GM12878 (cell line): ENCODE measurements around the gene DBN1. TPM values are rescaled to one million over a fixed set of nuclear protein-coding genes. Genes with fewer than 3 reads are reported as not detected.

ENCODE experiments used
- ATAC-seq: fragments of 200-7000 bp; cut with Tn5 transposase; 3 replicates; pipeline ENCODE4 v1.9.1; 2020; ENCODE audit warnings: mild to moderate bottlenecking, moderate library complexity
- BruUV-seq: library from RNA; stranded (reverse); fragments of 400-500 nt; replicated peaks from 2 replicates; lab custom pipeline; 2021; lab: Mats Ljungman, UMichigan
- CTCF ChIA-PET: fragments of 300-600 bp; sonication (Branson Sonifier 250); formaldehyde crosslinking; extraction: SDS; loops from one replicate; lab custom pipeline; 2021; ENCODE audit warnings: inconsistent platforms; lab: Yijun Ruan, JAX
- POLR2A ChIA-PET: fragments of 350-600 bp; formaldehyde crosslinking; extraction: SDS; loops from one replicate; lab custom pipeline; 2021; ENCODE audit warnings: inconsistent platforms; lab: Charles Lee
- RAD21 ChIA-PET: fragments of 300-600 bp; sonication (Branson Sonifier 250); formaldehyde crosslinking; loops from one replicate; lab custom pipeline; 2023; ENCODE audit warnings: antibody characterized with exemption; ENCODE audit not compliant: unreplicated experiment; lab: Charles Lee
- SMC1A ChIA-PET: fragments of 300-600 bp; sonication (Branson Sonifier 250); formaldehyde crosslinking; loops from one replicate; lab custom pipeline; 2023; ENCODE audit not compliant: unreplicated experiment, uncharacterized antibody; lab: Charles Lee
- DNase-seq: peaks from one replicate; pipeline ENCODE4 v3.0.0-alpha.2; 2011; ENCODE audit warnings: low read depth, low spot score
- FAIRE-seq: peaks from 3 replicates; lab custom pipeline; 2011; peaks lifted over from hg19 to GRCh38; lab: Jason Lieb, UNC
- H2AFZ ChIP-seq: 2 replicates; pipeline ENCODE4 v1.6.0; 2011; ENCODE audit warnings: low read depth, low read length, control low read depth; ENCODE audit not compliant: control insufficient read depth
- H3K27ac ChIP-seq: 2 replicates; pipeline ENCODE4 v1.5.1; 2011; ENCODE audit warnings: control low read depth; ENCODE audit not compliant: control insufficient read depth, insufficient read depth
- H3K27me3 ChIP-seq, 2 experiments: replicated peaks in 1 of 2; 2 replicates each; pipeline versions ENCODE4 v1.6.0 to v1.6.1; 2011; ENCODE audit warnings: low read length in 1 of 2; ENCODE audit not compliant: control insufficient read depth in 2 of 2, insufficient read depth in 2 of 2
- H3K36me3 ChIP-seq, 2 experiments: 2 replicates each; pipeline ENCODE4 v1.5.1; 2011; ENCODE audit warnings: low read length in 1 of 2; ENCODE audit not compliant: control insufficient read depth in 2 of 2, insufficient read depth in 2 of 2
- H3K4me1 ChIP-seq: 2 replicates; pipeline ENCODE4 v1.6.1; 2011; ENCODE audit warnings: mild to moderate bottlenecking, low read length, moderate library complexity, mixed read lengths; ENCODE audit not compliant: control insufficient read depth, insufficient read depth
- H3K4me2 ChIP-seq: 2 replicates; pipeline ENCODE4 v1.6.0; 2011; ENCODE audit warnings: control low read depth; ENCODE audit not compliant: control insufficient read depth, insufficient read depth
- H3K4me3 ChIP-seq: fragments of 200-600 bp; sonication (generic); 2 replicates; pipeline ENCODE4 v1.5.1; 2016
- H3K79me2 ChIP-seq: 2 replicates; pipeline ENCODE4 v1.6.0; 2011; ENCODE audit warnings: low read length; ENCODE audit not compliant: control insufficient read depth, insufficient read depth
- H3K9ac ChIP-seq: 2 replicates; pipeline ENCODE4 v1.8.0; 2011; ENCODE audit warnings: low read length, control low read depth, mixed read lengths; ENCODE audit not compliant: control insufficient read depth, insufficient read depth
- H3K9me3 ChIP-seq: replicated peaks from 3 replicates; pipeline ENCODE4 v1.5.1; 2011; ENCODE audit warnings: mild to moderate bottlenecking, low read length; ENCODE audit not compliant: control insufficient read depth, insufficient read depth
- H4K20me1 ChIP-seq: 2 replicates; pipeline ENCODE4 v1.6.0; 2011; ENCODE audit not compliant: control insufficient read depth, insufficient read depth
- BCL11A ChIP-seq: IDR thresholded peaks from 2 replicates; pipeline ENCODE4 v1.6.1; 2011; ENCODE audit warnings: low read depth, low read length
- EGR1 ChIP-seq, 2 experiments: IDR thresholded peaks; 1 replicate in 1 of 2; 2 replicates in 1 of 2; pipeline ENCODE4 v1.6.1; 2011 to 2012; ENCODE audit warnings: low read depth in 2 of 2, low read length in 2 of 2, borderline replicate concordance in 1 of 2, mild to moderate bottlenecking in 1 of 2, moderate library complexity in 1 of 2
- HDAC6 ChIP-seq: fragments of 200-600 bp; sonication (generic); IDR thresholded peaks from one replicate; pipeline ENCODE4 v1.8.0; 2017; ENCODE audit warnings: antibody characterized with exemption; ENCODE audit not compliant: unreplicated experiment
- JUNB ChIP-seq: IDR thresholded peaks from 2 replicates; pipeline ENCODE4 v1.6.1; 2016; ENCODE audit warnings: antibody characterized with exemption, mild to moderate bottlenecking
- KLF5 ChIP-seq: fragments of 450-650 bp; IDR thresholded peaks from 2 replicates; pipeline ENCODE4 v1.6.1; 2014; ENCODE audit warnings: mild to moderate bottlenecking; ENCODE audit not compliant: partially characterized antibody
- LARP7 ChIP-seq: fragments of 450-650 bp; IDR thresholded peaks from 2 replicates; pipeline ENCODE4 v1.6.1; 2017; ENCODE audit warnings: mild to moderate bottlenecking
- NR2F1 ChIP-seq: fragments of 450-650 bp; conservative IDR thresholded peaks from 2 replicates; pipeline ENCODE4 v1.6.1; 2017; ENCODE audit warnings: mild to moderate bottlenecking
- PAX5 ChIP-seq: IDR thresholded peaks from 2 replicates; pipeline ENCODE4 v1.6.1; 2011; ENCODE audit warnings: low read depth, low read length, borderline replicate concordance
- POLR2AphosphoS2 ChIP-seq: IDR thresholded peaks from 2 replicates; pipeline ENCODE4 v1.6.1; 2011; ENCODE audit warnings: low read depth, mild to moderate bottlenecking, low read length, improper control_type of control experiment, moderate library complexity
- RCOR1 ChIP-seq: conservative IDR thresholded peaks from 2 replicates; pipeline ENCODE4 v1.6.1; 2012; ENCODE audit warnings: low read depth, low read length, improper control_type of control experiment
- WGBS: methylation state at CpG from one replicate; pipeline ENCODE4 v1.1.6; 2016; ENCODE audit warnings: low lambda C conversion rate; ENCODE audit not compliant: insufficient replicate concordance, insufficient coverage; ENCODE audit errors: missing lambda C conversion rate; 5-methylcytosine and 5-hydroxymethylcytosine counted together
- in situ Hi-C: fragments of 300-500 bp; cut with MboI; formaldehyde crosslinking; loops from 9 replicates; pipeline ENCODE4 v1.14.3; 2018; ENCODE audit warnings: mixed read lengths
- intact Hi-C: fragments of 100-400 bp; cut with micrococcal nuclease; formaldehyde crosslinking; loops from one replicate; pipeline ENCODE4 v1.14.2; 2022; ENCODE audit not compliant: unreplicated experiment
- polyA plus RNA-seq, 11 experiments: library from polyadenylated mRNA; depleted of rRNA in 4 of 11; unstranded in 6 of 11; stranded (reverse) in 5 of 11; fragments of >200 nt; fragmentation: Nextera tagmentation in 4 of 11; fragmentation: Illumina TruSeq in 1 of 11; extraction: Ambion mirVana in 4 of 11; extraction: Trizol in 1 of 11; gene quantifications; 1 replicate in 1 of 11; 2 replicates in 10 of 11; pipeline versions ENCODE4 v1.2.1 to v1.2.3, GENCODE V29; 2011 to 2016; ENCODE audit warnings: inconsistent platforms in 2 of 11, missing spikeins in 2 of 11, low read depth in 1 of 11
- total RNA-seq, 4 experiments: library from RNA; depleted of rRNA in 3 of 4; stranded (reverse); fragments of >200 nt in 3 of 4; fragmentation: Illumina TruSeq in 1 of 4; extraction: Trizol in 1 of 4; gene quantifications; 2 replicates each; pipeline versions ENCODE4 v1.2.1 to v1.2.3, GENCODE V29; 2013 to 2021
- TF ChIP-seq, protein P1 (sequence below): fragments of 450-650 bp; formaldehyde crosslinking; IDR thresholded peaks from 2 replicates; pipeline ENCODE4 v1.4.0; 2022; ENCODE audit warnings: mild to moderate bottlenecking, moderate library complexity

DBN1 gene
- total and polyA plus RNA-seq, 10 of the 15 experiments (the other 5 are each of a cell fraction or from before 2014, with no cell fraction given): 0.18 to 81.0 (median 27.9) TPM

DNA sequence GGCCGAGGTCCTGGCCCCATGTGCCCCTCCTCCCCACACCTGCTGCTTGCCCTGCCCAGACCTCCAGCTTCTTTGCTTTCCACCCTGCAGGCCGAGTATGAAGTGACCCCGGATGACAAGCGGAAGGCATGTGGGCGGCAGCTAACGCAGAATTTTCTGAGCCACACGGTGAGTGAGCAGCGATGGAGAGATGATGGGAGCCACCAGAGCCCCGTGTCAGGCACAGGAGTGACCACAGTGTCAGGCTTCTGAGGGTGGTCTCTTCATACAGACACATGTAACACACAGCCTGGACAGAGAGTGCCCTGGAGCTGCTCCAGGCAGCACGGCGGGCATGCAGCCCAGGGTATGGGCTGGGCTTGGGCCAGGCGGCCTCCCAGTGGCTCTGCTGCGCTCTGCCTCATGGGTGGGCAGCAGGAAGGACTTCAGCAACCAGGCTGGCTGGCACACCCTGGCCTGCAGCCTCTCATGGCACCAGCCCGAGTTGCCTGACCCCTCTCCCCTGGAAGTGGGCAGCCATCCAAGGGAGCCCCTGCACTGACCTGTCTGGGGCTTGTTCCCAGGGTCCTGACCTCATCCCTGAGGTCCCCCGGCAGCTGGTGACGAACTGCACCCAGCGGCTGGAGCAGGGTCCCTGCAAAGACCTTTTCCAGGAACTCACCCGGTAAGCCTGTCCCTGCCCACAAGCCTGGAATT is 41.1 kb downstream of the DBN1 start:
- peaks cover 33 to 43% of the 10 kb centered on the region in 2 experiments for H3K36me3 ChIP-seq
- ChIA-PET POLR2A (interaction anchor here (1.5 to 13.4 kb wide), 6 partner anchors 10 to 75 kb away, joined by 4 to 358 read pairs (median 56); partner anchors contain the start of genes F12, PFN3 and PRR7), CTCF (interaction anchor here (0.6 to 13.2 kb wide), 8 partner anchors 15 to 119 kb away, joined by 3 to 188 read pairs (median 4); partner anchors contain the start of genes PFN3 and PRR7), RAD21 (interaction anchor here (0.8 to 11.0 kb wide), 11 partner anchors 16 to 123 kb away, joined by 3 to 288 read pairs (median 4); partner anchors contain the start of gene PRR7), SMC1A (interaction anchor here (0.6 to 7.2 kb wide), 10 partner anchors 11 to 632 kb away, joined by 3 to 73 read pairs (median 6); partner anchors contain the start of gene PRR7)
- H3K4me3 ChIP-seq: peak overlapping the region; percentile 38; the same call in 1 of the 2 replicates
- 38% methylated on average over 18 of the region's 18 CpGs for WGBS
- intact Hi-C loops: no loop called here
- H3K27ac ChIP-seq: peak overlapping the region; percentile 94
- TF ChIP-seq PAX5 (no peak), JUNB (no peak), KLF5 (no peak), EGR1 (IDR thresholded peaks at IDR 0.05; ENCODE audit: borderline replicate concordance in 1 of 2, low read depth in 2 of 2, low read length in 2 of 2) (peak in 1 of 2 experiments; percentile 36; a peak in 1 of 3 replicates), POLR2AphosphoS2 (no peak), LARP7 (no peak), RCOR1 (no peak), HDAC6 (no peak), NR2F1 (0 out of 2 replicates have a peak, but pooled peaks have one; percentile 28), BCL11A (no peak)
- TF ChIP-seq, protein P1, sequence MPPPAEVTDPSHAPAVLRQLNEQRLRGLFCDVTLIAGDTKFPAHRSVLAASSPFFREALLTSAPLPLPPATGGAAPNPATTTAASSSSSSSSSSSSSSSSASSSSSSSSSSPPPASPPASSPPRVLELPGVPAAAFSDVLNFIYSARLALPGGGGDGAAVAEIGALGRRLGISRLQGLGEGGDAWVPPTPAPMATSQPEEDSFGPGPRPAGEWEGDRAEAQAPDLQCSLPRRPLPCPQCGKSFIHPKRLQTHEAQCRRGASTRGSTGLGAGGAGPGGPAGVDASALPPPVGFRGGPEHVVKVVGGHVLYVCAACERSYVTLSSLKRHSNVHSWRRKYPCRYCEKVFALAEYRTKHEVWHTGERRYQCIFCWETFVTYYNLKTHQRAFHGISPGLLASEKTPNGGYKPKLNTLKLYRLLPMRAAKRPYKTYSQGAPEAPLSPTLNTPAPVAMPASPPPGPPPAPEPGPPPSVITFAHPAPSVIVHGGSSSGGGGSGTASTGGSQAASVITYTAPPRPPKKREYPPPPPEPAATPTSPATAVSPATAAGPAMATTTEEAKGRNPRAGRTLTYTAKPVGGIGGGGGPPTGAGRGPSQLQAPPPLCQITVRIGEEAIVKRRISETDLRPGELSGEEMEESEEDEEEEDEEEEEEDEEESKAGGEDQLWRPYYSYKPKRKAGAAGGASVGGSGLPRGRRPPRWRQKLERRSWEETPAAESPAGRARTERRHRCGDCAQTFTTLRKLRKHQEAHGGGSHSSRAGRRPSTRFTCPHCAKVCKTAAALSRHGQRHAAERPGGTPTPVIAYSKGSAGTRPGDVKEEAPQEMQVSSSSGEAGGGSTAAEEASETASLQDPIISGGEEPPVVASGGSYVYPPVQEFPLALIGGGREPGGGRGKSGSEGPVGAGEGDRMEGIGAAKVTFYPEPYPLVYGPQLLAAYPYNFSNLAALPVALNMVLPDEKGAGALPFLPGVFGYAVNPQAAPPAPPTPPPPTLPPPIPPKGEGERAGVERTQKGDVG (CRISPR knock-in tag): no peak
- H3K4me2 ChIP-seq: peak overlapping the region; percentile 65
- no peaks in the 10 kb centered on the region for H3K9me3 ChIP-seq
- no peaks in the 10 kb centered on the region for H4K20me1 ChIP-seq
- BruUV-seq: no TSS peak
- ATAC-seq (no peak), FAIRE-seq (peak; percentile 18), DNase-seq (no peak)
- H3K4me1 ChIP-seq: peaks cover 49% of the 10 kb centered on the region
- no peaks in the 10 kb centered on the region for H3K27me3 ChIP-seq
- in situ Hi-C loops: no loop called here
- peaks cover 51% of the 10 kb centered on the region for H3K79me2 ChIP-seq
- peak overlapping the region; percentile 93 for H3K9ac ChIP-seq
- H2AFZ ChIP-seq: no peak overlapping the region
